ENCODE measurements around the gene CEBPZOS.

CEBPZOS gene

GRCh38 chr2:37244017-37244416, 47.7 kb downstream of the CEBPZOS start:
- TF ChIP-seq CTCF (IDR thresholded peaks at IDR 0.05) (no peak), ZFX (IDR thresholded peaks at IDR 0.05; ENCODE audit: borderline replicate concordance) (no peak)
- H3K27ac ChIP-seq: no peak overlapping the region

GRCh38 chr2:37244755-37245154, 48.5 kb downstream of the CEBPZOS start:
- TF ChIP-seq CTCF (IDR thresholded peaks at IDR 0.05): no peak
- no peak for TF ChIP-seq ZFX (IDR thresholded peaks at IDR 0.05; ENCODE audit: borderline replicate concordance)
- no peak overlapping the region for H3K27ac ChIP-seq

DNA sequence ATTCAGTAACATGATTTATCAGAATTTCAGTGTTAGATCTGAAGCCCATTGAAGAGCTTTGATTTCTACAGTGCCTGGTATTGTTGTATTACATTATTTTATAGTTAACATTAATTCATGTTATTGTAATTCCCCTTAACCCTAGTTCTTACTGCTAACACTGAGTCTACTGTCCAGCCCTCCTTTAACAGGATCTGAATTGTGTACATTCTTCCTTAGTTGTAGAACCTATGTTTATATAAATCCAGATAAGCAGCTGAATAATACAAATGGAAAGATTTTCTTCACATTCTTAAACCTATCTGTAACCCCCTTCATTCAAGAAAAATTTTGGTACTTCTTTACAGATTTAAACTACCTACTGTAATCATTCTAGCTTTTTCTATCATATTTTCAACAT, 49.9 kb downstream of the CEBPZOS start:
- H3K27ac ChIP-seq: no peak overlapping the region
- TF ChIP-seq CTCF (IDR thresholded peaks at IDR 0.05) (no peak), ZFX (IDR thresholded peaks at IDR 0.05; ENCODE audit: borderline replicate concordance) (no peak)

GRCh38 chr2:37250869-37251740, 54.8 kb downstream of the CEBPZOS start:
- H3K27ac ChIP-seq: no peak overlapping the region
- TF ChIP-seq ZFX (IDR thresholded peaks at IDR 0.05; ENCODE audit: borderline replicate concordance) (no peak), CTCF (IDR thresholded peaks at IDR 0.05) (no peak)

Measured in 22Rv1 (cell line).